DMS53 treated with DMSO at 0.1 percent for 48 hours (cell line): ENCODE results near the gene TMEM89.

Experiments
- DNase-seq: peaks from one replicate; lab custom pipeline; 2025; ENCODE audit not compliant: unreplicated experiment; lab: John Stamatoyannopoulos, UW

The TMEM89 gene

GRCh38 chr3:48621461-48621869, at the start of gene TMEM89:
TSS of gene TMEM89 (minus strand) at chr3:48621769. CDS start at chr3:48621756, 13 bp downstream.
- no peak for DNase-seq

- no peak for DNase-seq
Observed at GRCh38 chr3:48664929-48665328, 43.4 kb upstream of the TMEM89 start.

- no peak for DNase-seq
Observed at GRCh38 chr3:48664313-48664644, 42.7 kb upstream of the TMEM89 start.

- DNase-seq: peak; percentile 63
Observed at GRCh38 chr3:48663489-48664312, 42.1 kb upstream of the TMEM89 start.

- DNase-seq: peak; percentile 34
Observed at GRCh38 chr3:48662753-48663488, 41.4 kb upstream of the TMEM89 start, which contains the start of gene CELSR3. TSS of gene CELSR3 (minus strand) at chr3:48662886. CDS start at chr3:48662634, 252 bp downstream.

GRCh38 chr3:48662145-48662752, 40.7 kb upstream of the TMEM89 start:
- no peak for DNase-seq

GRCh38 chr3:48661501-48662144, 40.1 kb upstream of the TMEM89 start:
- no peak for DNase-seq

- DNase-seq: no peak
Observed at GRCh38 chr3:48660800-48661400, 39.3 kb upstream of the TMEM89 start.

GRCh38 chr3:48656841-48657281, 35.3 kb upstream of the TMEM89 start:
- DNase-seq: no peak

GRCh38 chr3:48656061-48656840, 34.7 kb upstream of the TMEM89 start:
- no peak for DNase-seq

GRCh38 chr3:48655606-48656005, 34.0 kb upstream of the TMEM89 start:
- DNase-seq: no peak

GRCh38 chr3:48655063-48655462, 33.5 kb upstream of the TMEM89 start:
- no peak for DNase-seq

GRCh38 chr3:48652923-48653715, 31.6 kb upstream of the TMEM89 start:
- no peak for DNase-seq

GRCh38 chr3:48651771-48652170, 30.2 kb upstream of the TMEM89 start:
- DNase-seq: no peak

- no peak for DNase-seq
Observed at GRCh38 chr3:48650723-48651122, 29.2 kb upstream of the TMEM89 start.

- DNase-seq: no peak
Observed at GRCh38 chr3:48648188-48648850, 26.8 kb upstream of the TMEM89 start.

- DNase-seq: no peak
Observed at GRCh38 chr3:48647714-48648113, 26.1 kb upstream of the TMEM89 start.

- no peak for DNase-seq
Observed at GRCh38 chr3:48644898-48645760, 23.6 kb upstream of the TMEM89 start.
